GM19351 (cell line): Measurements from ENCODE around the gene NHEJ1.
A peak's percentile ranks its signal among the peaks of the same experiment; 100 is the strongest.
"Not testable (repeated sequence)": the region's sequence is repeated elsewhere in the genome, so short reads cannot be mapped to it uniquely, and the experiment has no call there.

Experiments used
- ATAC-seq: cut with Tn5 transposase; IDR thresholded peaks from one replicate; pipeline ENCODE4 v1.9.1; 2021; ENCODE audit warnings: mild to moderate bottlenecking, moderate library complexity; ENCODE audit not compliant: unreplicated experiment

The NHEJ1 gene

GRCh38 chr2:219160186-219161017 lies at the start of gene NHEJ1:
Gene NHEJ1, minus strand, starts transcription at chr2:219160815. Its CDS starts 2,453 bp downstream, at chr2:219158362.
- ATAC-seq = peak; percentile 85

- no peak for ATAC-seq
Observed at GRCh38 chr2:219209236-219210195, 48.9 kb upstream of the NHEJ1 start.

- no peak for ATAC-seq
Observed at GRCh38 chr2:219207884-219208740, 47.5 kb upstream of the NHEJ1 start.

GRCh38 chr2:219207134-219207883 lies 46.7 kb upstream of the NHEJ1 start:
- no peak for ATAC-seq

- peak; percentile 98 for ATAC-seq
Observed at GRCh38 chr2:219206328-219207133, 45.9 kb upstream of the NHEJ1 start, which contains the start of gene ZFAND2B. Gene ZFAND2B, plus strand, starts transcription at chr2:219206782. Its CDS starts 206 bp downstream, at chr2:219206988.

- no peak for ATAC-seq
Observed at GRCh38 chr2:219205981-219206327, 45.3 kb upstream of the NHEJ1 start.

GRCh38 chr2:219205165-219205538 lies 44.5 kb upstream of the NHEJ1 start:
- no peak for ATAC-seq

GRCh38 chr2:219204425-219205164 lies 44.0 kb upstream of the NHEJ1 start:
- no peak for ATAC-seq

- ATAC-seq = not testable (repeated sequence)
Observed at GRCh38 chr2:219201331-219201730, 40.7 kb upstream of the NHEJ1 start.

GRCh38 chr2:219200502-219201326 lies 40.1 kb upstream of the NHEJ1 start:
- ATAC-seq = not testable (repeated sequence)

- no peak for ATAC-seq
Observed at GRCh38 chr2:219199470-219200211, 39.0 kb upstream of the NHEJ1 start.

GRCh38 chr2:219198974-219199373 lies 38.4 kb upstream of the NHEJ1 start:
- ATAC-seq = no peak

GRCh38 chr2:219197388-219197787 lies 36.8 kb upstream of the NHEJ1 start:
- ATAC-seq = no peak

GRCh38 chr2:219186754-219187456 lies 26.3 kb upstream of the NHEJ1 start:
- no peak for ATAC-seq

GRCh38 chr2:219184121-219184520 lies 23.5 kb upstream of the NHEJ1 start:
- ATAC-seq = no peak

- no peak for ATAC-seq
Observed at GRCh38 chr2:219183151-219183772, 22.6 kb upstream of the NHEJ1 start.
